Panc1 (cell line): Measurements from ENCODE around the gene PELI2. TPM values are rescaled to one million over a fixed set of nuclear protein-coding genes. Genes with fewer than 3 reads are reported as not detected.

Source experiments
- ATAC-seq: fragments of 200-7000 bp; cut with Tn5 transposase; 2 replicates; pipeline ENCODE4 v1.9.1; 2020; ENCODE audit warnings: mild to moderate bottlenecking, moderate library complexity
- BruUV-seq: library from RNA; stranded (reverse); fragments of 400-500 nt; replicated peaks from 2 replicates; lab custom pipeline; 2021; lab: Mats Ljungman, UMichigan
- CTCF ChIA-PET: fragments of 300-600 bp; sonication (Branson Sonifier 250); formaldehyde crosslinking; loops from one replicate; lab custom pipeline; 2022; ENCODE audit warnings: antibody characterized with exemption; lab: Charles Lee
- POLR2A ChIA-PET: fragments of 300-600 bp; sonication (Branson Sonifier 250); formaldehyde crosslinking; loops from one replicate; lab custom pipeline; 2022; ENCODE audit warnings: antibody characterized with exemption; lab: Charles Lee
- DNase-seq: peaks from one replicate; pipeline ENCODE4 v3.0.0-alpha.2; 2010; ENCODE audit warnings: low read depth, low spot score
- H3K27ac ChIP-seq: 2 replicates; pipeline ENCODE4 v1.5.1; 2011; ENCODE audit warnings: mild to moderate bottlenecking, low read length, inconsistent platforms
- H3K27me3 ChIP-seq: fragments of 200-500 bp; sonication (Bioruptor generic); 2 replicates; pipeline ENCODE4 v1.6.0; 2014; ENCODE audit warnings: low read length, inconsistent platforms; ENCODE audit not compliant: control insufficient read depth, insufficient read depth
- H3K36me3 ChIP-seq: fragments of 200-500 bp; sonication (Bioruptor generic); 2 replicates; pipeline ENCODE4 v1.5.1; 2014; ENCODE audit warnings: inconsistent platforms, mild to moderate bottlenecking, low read length, moderate library complexity; ENCODE audit not compliant: control insufficient read depth, insufficient read depth
- H3K4me1 ChIP-seq: 2 replicates; pipeline ENCODE4 v1.5.1; 2011; ENCODE audit warnings: inconsistent platforms, mild to moderate bottlenecking, low read length, moderate library complexity; ENCODE audit not compliant: control insufficient read depth, insufficient read depth
- H3K4me3 ChIP-seq, 2 experiments: 2 replicates each; pipeline ENCODE4 v1.5.1; 2011 to 2012; ENCODE audit warnings: low read depth in 2 of 2, low read length in 2 of 2, mild to moderate bottlenecking in 2 of 2, inconsistent platforms in 1 of 2, moderate library complexity in 1 of 2
- H3K9me3 ChIP-seq: fragments of 200-500 bp; sonication (Bioruptor generic); 2 replicates; pipeline ENCODE4 v1.5.1; 2014; ENCODE audit warnings: low read depth, mild to moderate bottlenecking, inconsistent platforms, low read length, moderate library complexity; ENCODE audit not compliant: control insufficient read depth, insufficient read depth
- CTCF ChIP-seq: fragments of 450-650 bp; IDR thresholded peaks from 2 replicates; pipeline ENCODE4 v1.5.1; 2017; ENCODE audit warnings: mild to moderate bottlenecking
- POLR2AphosphoS5 ChIP-seq: IDR thresholded peaks from 2 replicates; pipeline ENCODE4 v1.6.1; 2012; ENCODE audit warnings: mild to moderate bottlenecking, low read depth, low read length, moderate library complexity
- REST ChIP-seq, 2 experiments: IDR thresholded peaks; 2 replicates each; pipeline ENCODE4 v1.6.1; 2011 to 2012; ENCODE audit warnings: low read depth in 2 of 2, control low read depth in 1 of 2, low read length in 1 of 2, mild to moderate bottlenecking in 1 of 2, moderate library complexity in 1 of 2; ENCODE audit not compliant: insufficient read depth in 1 of 2
- SIN3A ChIP-seq: IDR thresholded peaks from 2 replicates; pipeline ENCODE4 v1.6.1; 2012; ENCODE audit warnings: low read depth, mild to moderate bottlenecking, low read length, moderate library complexity, borderline replicate concordance; ENCODE audit not compliant: insufficient read depth
- TCF7L2 ChIP-seq: IDR thresholded peaks from 2 replicates; pipeline ENCODE4 v1.6.1; 2011; ENCODE audit warnings: mild to moderate bottlenecking, low read depth, low read length, inconsistent platforms
- in situ Hi-C: cut with HindIII; loops from 2 replicates; pipeline ENCODE4 v1.10.0; 2016; ENCODE audit warnings: low sequenced_read_pairs, low pct_unique_long_range_greater_than_20kb
- intact Hi-C: fragments of 100-400 bp; cut with micrococcal nuclease; formaldehyde crosslinking; loops from one replicate; pipeline ENCODE4 v1.10.0; 2022; ENCODE audit not compliant: unreplicated experiment
- total RNA-seq: library from RNA; stranded (reverse); gene quantifications from one replicate; pipeline ENCODE4 v1.2.1, GENCODE V29; 2021; ENCODE audit not compliant: unreplicated experiment

The PELI2 gene
- total RNA-seq, 1 experiment from 2014 or later: 0.28 TPM

GRCh38 chr14:56131004-56131864 lies 13.0 kb downstream of the PELI2 start:
- ChIA-PET CTCF (no interaction called here), POLR2A (no interaction called here)
- H3K4me1 ChIP-seq: no peaks in the 10 kb centered on the region
- ATAC-seq (no peak), DNase-seq (no peak)
- H3K9me3 ChIP-seq: no peaks in the 10 kb centered on the region
- no TSS peak for BruUV-seq
- in situ Hi-C loops: no loop called here
- no peak overlapping the region for H3K4me3 ChIP-seq
- no peak overlapping the region for H3K27ac ChIP-seq
- TF ChIP-seq REST (IDR thresholded peaks at IDR 0.05; ENCODE audit: insufficient read depth in 1 of 2, low read depth in 2 of 2, low read length in 1 of 2): no peak
- no peak for TF ChIP-seq SIN3A
- TF ChIP-seq TCF7L2: no peak
- no peak for TF ChIP-seq CTCF
- no peak for TF ChIP-seq POLR2AphosphoS5
- no peaks in the 10 kb centered on the region for H3K36me3 ChIP-seq
- intact Hi-C loops: no loop called here
- peaks cover 6% of the 10 kb centered on the region; the same call in 1 of the 2 replicates for H3K27me3 ChIP-seq

GRCh38 chr14:56131865-56132833 lies 13.9 kb downstream of the PELI2 start:
- Histone ChIP-seq H3K4me3 (no peak overlapping the region), H3K27ac (no peak overlapping the region), H3K36me3 (no peaks in the 10 kb centered on the region), H3K27me3 (peaks cover 4% of the 10 kb centered on the region; the same call in 1 of the 2 replicates), H3K9me3 (no peaks in the 10 kb centered on the region), H3K4me1 (no peaks in the 10 kb centered on the region)
- DNase-seq: no peak
- no peak for TF ChIP-seq POLR2AphosphoS5
- TF ChIP-seq TCF7L2: no peak
- TF ChIP-seq SIN3A: no peak
- TF ChIP-seq REST (IDR thresholded peaks at IDR 0.05; ENCODE audit: insufficient read depth in 1 of 2, low read depth in 2 of 2, low read length in 1 of 2): no peak
- TF ChIP-seq CTCF: no peak
- in situ Hi-C loops (no loop called here), intact Hi-C loops (no loop called here)
- no peak for ATAC-seq
- CTCF ChIA-PET: no interaction called here
- POLR2A ChIA-PET: no interaction called here
- no TSS peak for BruUV-seq
